ENCODE results near the gene MACROD1. TPM values are rescaled to one million over a fixed set of nuclear protein-coding genes. Genes with fewer than 3 reads are reported as not detected.
A peak's percentile ranks its signal among the peaks of the same experiment; 100 is the strongest.

MACROD1 gene
- total RNA-seq, 1 experiment from 2014 or later = 40.8 TPM

DNA sequence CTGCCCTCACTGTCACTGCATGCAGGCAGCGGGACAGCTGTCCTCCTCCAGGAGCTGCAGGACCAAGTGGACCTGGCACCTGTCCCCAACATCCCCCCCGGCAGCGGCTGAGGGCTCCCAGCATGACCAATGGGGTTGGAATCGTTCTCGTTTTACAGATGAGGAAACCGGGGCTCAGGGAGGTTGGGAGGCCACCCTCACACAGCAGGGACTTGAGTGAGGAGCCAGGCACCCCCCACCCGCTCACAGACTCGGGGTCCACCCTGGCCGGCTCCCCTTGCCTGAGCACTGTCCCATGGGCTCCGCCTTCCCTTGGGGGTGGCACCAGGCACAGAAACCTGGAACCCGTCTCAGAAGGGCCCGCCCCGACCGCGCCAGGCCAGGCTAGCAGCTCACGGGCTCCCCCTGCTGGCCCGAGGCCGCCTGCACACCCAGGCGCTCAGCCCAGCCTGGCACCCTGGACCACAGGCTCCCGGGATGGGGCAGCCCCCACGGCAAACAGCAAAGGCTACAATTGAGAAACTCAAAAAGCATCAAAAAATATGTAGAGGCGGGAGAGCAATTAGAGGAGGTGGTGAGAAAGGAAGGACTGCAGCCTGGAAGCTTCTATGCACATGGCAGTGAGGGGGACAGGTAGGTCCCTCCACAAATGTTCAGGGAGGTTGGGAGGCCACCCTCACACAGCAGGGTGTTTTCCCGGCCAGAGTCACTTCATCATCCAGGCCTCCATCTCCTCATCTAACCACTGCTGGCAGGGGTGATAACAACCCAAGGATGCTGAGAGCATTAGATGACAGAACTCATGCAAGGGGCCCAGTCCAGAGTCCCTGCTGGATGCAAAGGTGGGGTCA is 12.8 kb downstream of the MACROD1 start:
- DNase-seq (ENCODE audit: low read depth) = peak; percentile 21

DNA sequence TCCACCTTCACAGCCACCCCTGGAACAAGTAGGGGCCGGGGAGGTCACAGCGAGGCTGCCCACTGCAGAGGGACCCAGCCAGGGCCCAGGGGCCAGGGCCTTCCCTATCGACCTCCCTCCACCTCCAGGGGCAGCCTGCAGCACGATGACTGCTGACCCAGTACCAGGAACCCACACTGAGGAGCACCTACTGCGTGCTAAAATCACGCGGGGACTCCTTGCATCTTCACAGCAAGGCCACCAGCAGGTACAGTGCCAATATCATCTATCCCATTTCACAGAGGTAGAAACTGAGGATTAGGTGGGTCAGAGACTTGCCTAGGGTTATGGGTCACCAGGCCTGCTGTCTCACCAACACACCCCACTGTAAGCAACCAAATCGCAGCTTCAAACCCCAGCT is 14.6 kb downstream of the MACROD1 start:
- DNase-seq (ENCODE audit: low read depth) = no peak

DNA sequence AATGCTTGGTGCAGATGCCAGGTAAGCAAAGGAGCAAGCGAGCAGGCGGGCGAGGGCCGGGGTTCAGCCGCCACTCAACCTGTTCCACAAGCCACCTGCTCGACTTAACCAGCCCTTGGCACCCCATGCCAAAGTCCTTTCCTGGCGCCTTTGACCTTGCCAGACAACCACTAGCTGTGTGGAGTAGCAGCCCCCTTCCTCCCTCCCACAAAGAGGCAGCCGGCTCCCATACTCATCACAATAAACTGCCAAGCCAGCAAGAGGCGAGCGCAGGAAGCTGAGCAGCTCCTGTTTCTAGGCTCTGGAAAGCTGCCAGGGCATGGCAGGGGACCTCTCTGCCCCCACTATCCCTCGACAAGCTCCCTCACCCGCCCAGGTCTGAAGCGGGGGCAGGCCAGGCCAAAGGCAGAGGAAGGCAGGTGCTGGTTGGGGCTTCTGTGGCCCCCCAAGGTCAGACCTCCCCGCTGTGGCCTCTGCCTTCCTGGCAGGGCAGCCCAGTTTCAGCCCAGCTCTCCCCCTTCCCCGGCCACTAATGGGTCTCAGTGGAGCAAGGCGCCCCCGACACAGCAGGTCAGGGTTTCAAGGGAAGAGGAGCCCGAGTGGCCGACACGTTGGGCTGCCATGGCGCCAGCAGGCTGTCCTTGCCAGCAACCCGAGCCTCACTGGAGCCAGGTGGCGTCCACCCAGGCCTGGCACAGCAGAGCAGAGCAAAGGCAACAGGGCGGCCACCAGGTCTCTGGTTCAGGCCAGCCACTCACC is 15.3 kb downstream of the MACROD1 start:
- DNase-seq (ENCODE audit: low read depth) = no peak

DNA sequence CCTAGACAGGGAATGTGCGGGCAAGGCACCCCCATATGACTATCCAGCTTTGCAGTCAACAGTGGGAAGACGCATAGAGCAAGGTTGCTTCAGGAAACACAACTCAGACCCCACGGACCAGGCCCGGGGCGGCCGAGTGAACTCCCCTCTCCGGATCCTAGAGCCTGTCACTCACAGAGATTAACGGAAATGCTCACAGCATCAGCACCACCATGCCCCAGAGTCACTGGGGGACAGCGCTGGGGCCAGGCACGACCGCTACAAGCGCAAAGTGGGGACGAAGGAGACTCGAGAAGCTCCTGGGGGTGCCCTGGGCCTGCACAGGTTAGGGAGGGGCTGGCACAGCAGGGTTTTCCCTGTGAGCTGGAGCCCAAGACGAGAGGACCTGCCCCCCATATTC is 15.9 kb downstream of the MACROD1 start:
- no peak for DNase-seq (ENCODE audit: low read depth)

DNA sequence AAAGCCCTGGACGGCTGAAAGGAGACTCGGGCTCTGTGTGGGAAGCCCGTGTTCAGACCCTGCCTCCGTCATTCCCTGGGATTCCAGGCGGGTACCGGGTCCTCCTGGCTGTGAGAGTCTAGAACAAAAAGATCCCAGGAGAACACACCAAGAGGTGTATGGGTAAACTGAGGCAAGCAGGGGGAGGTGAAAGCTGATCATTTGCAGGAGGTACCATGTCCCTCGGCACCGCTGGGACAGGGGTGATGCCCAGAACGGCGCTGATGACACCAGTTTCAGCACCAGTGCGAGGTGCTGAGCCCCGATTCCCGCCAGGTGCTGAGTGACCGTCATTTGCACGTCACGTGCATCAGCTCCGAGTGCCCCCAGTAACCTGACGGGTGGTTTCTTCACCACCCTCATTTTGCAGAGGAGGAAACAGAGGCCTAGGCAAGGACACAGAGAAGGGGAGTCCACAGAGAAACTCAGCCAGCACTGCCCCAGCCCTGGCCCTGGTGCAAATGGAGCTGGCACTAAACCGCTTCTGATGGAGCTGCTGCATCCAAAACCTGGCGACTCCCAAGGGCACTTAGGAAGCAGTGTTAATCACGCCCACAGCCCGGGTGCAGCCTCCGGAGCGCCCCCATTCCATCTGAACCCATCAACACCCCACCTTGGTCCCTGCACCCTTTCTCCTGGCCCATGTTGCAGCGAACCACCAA is 16.8 kb downstream of the MACROD1 start:
- no peak for DNase-seq (ENCODE audit: low read depth)

DNA sequence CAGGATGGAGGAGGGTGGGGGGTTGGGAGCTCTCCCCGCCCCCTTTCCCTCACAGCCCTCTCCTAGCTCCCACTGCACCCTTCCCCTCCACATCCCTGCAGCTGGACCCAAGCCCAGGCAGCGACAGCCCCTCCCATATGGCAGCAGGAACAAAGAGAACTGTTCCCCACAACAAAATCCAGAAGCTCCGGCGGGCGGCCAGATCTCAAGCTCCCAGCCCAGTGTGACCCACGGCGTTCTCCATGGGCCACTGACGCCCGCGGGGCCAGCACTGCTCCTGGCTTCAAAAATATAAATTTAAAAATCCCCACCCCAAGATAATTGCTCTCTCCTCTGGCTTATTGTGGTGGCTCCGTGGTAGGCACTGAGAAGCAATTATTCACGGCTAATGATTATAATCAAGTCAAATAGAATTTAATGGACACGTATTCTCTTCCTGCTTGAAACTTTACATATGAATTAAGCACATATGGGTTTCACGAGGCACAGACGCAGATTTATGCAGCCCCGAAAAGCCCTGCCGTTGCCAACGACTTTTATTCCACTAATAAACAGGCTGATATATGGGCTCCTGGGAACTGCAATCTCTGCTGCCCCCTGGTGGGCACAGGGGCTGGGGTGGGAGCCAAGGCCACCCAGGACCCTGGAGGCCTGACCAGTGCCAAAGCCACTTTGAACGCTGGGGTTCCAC is 17.5 kb downstream of the MACROD1 start:
- DNase-seq (ENCODE audit: low read depth) = peak; percentile 41

DNA sequence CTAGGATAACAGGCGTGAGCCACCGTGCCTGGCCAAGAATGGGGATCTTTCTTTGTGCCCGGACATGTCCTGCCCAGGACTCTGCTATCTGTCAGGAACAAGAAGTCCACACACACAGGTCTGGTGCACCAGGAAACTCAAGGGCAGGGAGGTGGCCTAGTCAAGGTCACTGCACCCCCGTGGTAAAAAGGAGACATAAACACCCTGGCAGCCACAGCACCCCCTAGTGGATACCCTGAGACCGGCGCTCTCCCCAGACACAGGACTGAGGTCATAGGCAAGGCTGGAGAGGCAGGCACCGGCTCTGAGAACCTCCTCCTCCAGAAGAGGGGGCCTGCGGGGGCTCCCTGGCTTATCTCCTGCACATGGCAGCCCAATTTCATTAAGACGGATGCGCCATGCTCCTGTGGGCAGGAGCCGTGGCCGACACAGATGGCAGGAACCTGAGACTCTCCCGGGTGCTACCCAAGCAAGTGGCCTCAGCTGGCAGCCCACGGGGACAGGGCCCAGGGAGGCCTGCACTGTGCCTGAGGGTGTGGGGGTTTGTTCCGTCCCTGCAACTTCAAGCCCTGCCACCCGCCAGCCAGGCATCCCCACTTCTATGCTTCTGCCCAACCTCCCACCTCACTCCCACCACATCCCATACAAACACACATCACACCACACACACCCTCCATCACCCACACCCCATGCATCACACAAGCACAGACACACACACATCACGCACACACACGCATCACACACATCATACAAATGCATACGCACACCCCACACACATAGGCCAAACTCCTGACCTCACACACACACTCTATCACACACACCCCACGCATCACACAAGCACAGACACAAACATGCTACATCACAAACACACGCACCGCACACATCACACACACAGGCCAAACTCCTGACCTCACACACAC is 19.6 kb downstream of the MACROD1 start:
- DNase-seq (ENCODE audit: low read depth) = no peak

DNA sequence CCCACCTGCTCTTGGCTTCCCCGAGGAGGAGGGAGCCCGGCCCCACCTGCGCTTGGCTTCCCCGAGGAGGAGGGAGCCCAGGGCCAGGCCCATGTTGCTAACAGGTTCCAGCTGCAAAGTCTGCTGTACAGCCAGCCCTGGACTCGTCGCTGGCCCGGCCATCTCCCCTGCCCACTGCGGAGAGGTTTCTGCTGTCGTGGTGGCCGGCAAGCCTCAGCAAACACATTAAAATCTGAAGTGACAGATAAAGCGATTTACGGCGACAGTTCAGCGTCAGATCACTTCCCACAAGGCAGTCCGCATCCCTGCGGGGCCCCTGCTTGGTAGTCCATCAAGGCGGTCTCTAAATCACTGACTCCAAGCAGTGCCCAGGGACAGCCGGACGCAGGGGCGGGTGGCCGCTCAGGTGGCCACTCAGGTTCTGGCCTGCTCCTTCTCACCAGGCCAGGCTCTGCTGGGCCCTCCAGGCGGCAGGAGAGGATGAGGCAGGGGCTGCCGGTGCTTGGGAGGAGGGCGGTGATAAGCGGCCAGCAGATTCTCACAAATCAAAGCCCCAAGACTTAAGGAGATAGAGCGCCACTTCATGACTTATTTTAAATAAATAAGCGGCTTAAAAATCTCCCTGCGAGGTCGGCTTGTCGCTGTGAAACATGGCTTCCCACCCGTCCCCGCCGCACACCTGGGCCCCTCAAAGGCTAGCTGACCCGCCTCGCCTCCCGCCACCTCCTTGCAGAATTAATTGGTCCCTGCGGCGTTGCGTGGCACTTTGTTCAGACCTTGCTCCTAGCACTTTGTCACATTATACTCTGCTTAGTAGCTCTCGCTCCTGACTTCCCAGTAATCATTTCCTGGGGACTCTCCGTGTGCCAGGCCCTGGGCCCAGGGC is 21.1 kb downstream of the MACROD1 start:
- DNase-seq (ENCODE audit: low read depth) = no peak

DNA sequence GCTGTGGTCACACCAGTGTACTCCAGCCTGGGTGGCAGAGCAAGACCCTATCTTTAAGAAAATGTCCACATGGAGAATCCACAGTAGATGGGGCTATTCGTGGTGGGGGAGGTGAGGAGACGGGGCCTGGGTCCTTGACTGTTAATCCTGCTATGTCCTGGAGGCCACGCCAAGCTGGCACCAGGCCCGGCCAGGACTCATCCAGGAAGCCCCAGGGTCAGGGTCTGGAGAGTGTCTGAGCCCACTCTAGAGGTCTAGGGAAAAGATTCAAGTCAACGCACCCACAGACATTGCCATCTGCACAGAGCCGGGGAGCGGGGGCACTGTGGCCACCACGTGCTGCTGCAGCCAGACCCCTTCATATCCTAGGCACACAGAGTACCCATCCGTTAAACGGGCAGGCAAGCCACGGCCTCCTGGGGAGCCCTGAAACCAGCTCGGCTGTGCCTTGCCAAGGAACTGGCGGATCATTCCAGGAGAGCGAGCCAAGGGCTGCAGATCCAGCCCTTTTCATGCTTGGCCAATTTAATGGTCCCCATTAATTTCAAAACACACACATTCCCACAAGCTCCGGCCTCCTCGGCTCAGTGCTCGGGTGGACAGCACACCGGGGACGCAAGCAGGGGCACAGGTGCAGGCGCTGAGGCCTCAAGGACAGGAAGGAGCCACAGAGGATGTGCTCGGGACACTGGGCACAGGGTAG is 24.7 kb downstream of the MACROD1 start:
- DNase-seq (ENCODE audit: low read depth) = no peak

DNA sequence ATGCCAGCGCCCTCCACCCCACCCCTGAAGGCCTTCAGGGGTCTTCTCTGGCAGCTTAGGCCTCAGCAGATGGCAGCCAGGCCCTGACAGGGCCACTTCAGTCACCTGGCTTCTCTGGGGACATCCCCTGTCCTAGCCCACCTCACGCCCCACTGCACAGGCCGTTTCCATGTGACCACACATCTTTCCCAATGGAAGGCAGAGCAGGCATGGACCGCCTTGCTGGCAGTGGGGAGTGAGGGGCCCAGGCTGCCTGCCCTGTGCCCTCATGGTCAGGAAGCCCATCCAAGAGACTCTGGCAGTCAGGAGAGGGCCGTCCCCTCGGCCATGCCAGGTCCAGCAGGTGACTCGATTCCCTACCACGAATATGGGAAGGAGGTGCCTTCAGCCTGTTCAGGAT is 25.8 kb downstream of the MACROD1 start:
- no peak for DNase-seq (ENCODE audit: low read depth)

DNA sequence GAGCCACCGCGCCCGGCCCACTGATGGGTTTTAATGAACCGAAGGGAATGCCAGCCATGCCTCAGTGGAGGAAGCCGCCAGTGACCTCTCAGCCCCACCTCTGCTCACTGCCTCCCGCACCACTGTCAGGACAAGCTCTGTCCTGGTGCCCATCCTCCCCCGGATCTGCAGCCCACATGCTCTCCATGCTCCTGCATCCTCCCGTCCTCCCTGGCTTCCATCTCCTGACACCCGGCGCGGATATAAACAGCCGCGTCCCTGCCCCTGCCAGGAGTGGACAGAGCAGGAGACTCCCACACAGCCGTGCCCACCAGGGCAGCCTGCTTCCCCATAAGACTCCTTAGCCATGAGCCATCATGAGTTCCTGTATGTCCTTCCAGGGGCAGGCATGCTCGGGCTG is 26.9 kb downstream of the MACROD1 start:
- no peak for DNase-seq (ENCODE audit: low read depth)

DNA sequence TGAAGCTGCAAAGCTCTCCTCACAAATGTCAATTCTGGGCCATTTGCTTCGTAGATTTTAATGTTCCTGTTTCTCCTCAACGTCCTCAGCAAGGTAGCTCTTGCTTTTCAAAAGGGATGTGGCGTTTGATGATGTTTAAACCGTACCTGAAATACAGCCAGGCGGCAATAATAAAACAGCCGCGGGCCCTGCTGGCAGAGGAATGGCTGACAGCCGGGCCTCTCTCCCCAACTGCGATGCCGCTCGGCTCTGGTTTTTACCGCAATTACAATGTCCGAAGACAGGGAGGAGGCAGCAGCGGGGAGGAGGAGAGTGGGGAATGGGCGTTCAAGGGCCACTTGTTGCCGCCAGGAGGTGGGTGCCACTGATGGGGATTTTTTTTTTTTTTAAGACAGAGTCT is 27.5 kb downstream of the MACROD1 start:
- no peak for DNase-seq (ENCODE audit: low read depth)

DNA sequence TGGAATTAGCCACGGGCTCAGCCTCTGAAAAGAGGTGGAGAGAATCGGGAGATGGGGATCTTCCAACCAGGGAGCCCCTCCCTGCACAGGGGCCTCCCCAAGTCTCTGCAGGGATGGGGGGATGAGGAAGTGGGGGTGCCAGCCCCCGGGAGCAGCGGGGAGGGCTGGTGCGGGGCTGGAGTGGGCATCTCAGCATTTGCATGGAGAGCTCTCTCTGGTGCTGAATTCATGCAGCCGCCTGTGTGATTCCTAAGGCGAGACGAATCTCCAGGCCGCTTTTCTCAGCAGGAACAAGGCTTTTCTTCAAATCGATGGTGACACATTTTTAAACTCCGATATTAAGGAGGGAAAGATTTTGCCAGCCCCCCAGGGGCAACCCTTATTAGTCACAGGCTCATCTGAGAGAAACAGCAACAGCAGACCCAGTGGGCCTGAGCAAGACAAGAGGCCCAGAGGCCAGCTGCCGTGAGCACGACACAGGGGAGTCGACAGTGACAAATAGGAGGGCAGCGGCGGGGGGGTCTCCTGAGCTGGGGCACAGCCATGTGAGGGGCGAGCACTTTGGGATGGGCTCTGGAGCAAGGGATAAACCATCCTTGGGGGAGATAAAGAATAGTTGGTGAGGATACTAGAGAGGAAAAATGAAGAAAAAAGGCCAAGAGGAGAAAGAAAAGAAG is 29.0 kb downstream of the MACROD1 start:
- DNase-seq (ENCODE audit: low read depth) = no peak

DNA sequence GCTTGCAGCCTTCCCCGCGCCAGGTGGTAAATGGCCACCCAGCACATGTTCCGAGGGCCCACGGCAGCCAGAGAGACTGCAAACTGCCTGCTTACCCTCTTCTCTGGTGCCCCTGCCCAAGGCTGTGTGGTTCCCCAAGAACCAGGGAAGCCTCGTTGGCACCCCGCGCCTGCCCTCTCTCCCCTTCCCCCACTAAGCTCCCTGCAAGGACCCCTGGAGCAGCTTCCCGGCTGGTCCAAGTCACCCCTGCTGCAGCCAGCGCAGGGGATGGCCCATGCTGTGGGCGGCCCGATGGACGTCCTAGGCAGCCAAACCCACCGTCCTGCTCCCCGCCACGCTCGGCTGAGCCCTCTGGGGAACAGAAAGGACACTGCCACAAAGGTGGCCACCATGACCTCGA is 30.2 kb downstream of the MACROD1 start:
- no peak for DNase-seq (ENCODE audit: low read depth)

DNA sequence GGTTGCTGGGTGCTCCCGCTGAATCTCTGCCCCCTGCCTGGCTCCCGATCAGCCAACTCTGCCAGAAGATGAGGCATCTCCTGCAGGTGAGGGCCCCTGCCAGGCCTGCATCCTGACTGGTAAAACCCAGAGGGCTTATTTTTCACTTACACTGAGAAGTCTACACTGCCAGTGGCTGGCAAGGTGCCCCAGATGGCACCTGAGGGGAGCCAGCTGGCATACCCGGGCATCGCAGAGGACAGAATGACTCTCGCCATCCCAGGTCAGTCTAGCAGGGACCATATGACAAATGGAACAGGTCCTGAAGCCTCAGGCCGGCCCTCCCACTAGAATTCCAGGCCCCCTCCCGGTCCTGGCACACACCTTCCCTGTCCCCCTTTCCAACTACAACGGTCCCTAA is 30.9 kb downstream of the MACROD1 start:
- DNase-seq (ENCODE audit: low read depth) = no peak

DNA sequence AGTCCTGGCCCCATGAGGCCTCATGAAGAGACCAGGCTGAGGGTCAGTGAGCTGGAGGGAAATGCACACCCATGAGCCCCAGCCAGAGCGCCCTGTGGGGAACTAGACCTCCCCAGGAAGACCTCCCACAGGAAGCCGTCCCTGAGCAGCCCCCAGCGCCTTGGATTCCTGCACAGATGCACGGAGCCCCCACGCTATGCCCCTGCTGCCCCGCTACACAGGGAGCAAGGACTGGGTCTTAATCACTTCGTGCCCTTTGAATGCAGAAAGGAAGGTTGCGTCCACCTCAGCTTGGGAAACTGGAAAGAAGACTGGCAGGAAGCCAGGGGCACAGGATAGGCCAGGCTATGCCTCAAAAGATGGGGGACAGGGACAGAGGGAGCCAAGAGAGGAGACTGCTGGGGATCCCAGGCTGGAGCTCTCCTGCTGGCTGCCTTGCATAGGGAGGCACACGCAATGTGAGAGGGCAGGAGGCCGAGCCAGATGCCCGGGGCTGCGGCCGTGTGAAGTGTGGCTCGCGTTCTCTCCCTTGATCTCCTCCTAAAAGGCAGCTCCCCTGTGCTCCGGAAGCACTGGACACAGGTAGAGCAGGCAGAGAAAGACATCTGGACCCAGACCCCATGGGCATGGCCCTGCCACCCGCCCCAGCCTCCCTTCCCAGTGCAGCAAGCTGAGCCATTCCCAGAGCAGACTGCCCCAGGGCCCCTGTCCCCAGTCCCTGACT is 32.8 kb downstream of the MACROD1 start:
- DNase-seq (ENCODE audit: low read depth) = no peak

DNA sequence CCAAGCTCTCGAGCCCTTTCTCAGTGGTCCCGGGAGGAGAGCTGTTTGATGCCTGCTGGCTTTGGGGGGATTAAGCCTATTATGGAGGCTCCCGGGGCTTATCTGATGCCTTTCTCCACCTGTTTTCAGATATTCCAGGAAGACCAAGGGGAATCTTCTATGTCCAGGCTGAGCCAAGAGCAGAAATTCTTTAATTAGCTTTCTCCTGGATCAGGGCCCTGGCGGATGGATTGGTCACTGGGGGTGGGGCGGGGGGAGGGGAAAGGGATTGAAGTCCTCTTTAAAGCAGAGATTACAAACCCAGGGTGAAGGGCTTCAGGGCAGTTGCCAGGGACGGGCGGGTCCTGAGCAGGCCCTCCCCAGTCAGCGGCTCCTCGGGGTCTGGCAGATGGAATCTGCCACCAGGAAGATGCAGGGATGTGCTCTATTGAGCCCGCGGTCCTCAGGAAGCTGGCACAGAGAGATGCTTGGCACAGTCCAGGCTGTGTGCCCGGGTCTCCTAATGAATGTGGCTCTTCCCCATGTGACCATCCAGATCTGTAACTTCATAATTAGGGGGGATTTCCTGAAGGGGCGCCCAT is 33.6 kb downstream of the MACROD1 start:
- DNase-seq (ENCODE audit: low read depth) = no peak
